ENCODE measurements around the gene MMRN2. TPM values are rescaled to one million over a fixed set of nuclear protein-coding genes. Genes with fewer than 3 reads are reported as not detected.

MMRN2 gene
- total and polyA plus RNA-seq, 9 donors: 11.3 to 44.6 (median 19.2) TPM

GRCh38 chr10:86946213-86947155 is 10.9 kb downstream of the MMRN2 start:
- no peak for TF ChIP-seq CTCF (IDR thresholded peaks at IDR 0.05)
- no peak for TF ChIP-seq POLR2A (IDR thresholded peaks at IDR 0.05)
- no peak for TF ChIP-seq EP300 (IDR thresholded peaks at IDR 0.05)
- Histone ChIP-seq H3K27ac (no peak overlapping the region), H3K36me3 (no peaks in the 10 kb centered on the region), H3K27me3 (no peaks in the 10 kb centered on the region), H3K9me3 (no peaks in the 10 kb centered on the region), H3K4me1 (ENCODE audit: insufficient read depth) (peaks cover 12% of the 10 kb centered on the region), H3K4me3 (no peak overlapping the region)
- DNase-seq: peak in 4 of 5 donors; percentile 48 to 66 (median 60)
- intact Hi-C loops (cut with DNase I): no loop called here
- WGBS, 3 donors: 76 to 84% (median 78%) methylated on average over 13 of the region's 13 CpGs

DNA sequence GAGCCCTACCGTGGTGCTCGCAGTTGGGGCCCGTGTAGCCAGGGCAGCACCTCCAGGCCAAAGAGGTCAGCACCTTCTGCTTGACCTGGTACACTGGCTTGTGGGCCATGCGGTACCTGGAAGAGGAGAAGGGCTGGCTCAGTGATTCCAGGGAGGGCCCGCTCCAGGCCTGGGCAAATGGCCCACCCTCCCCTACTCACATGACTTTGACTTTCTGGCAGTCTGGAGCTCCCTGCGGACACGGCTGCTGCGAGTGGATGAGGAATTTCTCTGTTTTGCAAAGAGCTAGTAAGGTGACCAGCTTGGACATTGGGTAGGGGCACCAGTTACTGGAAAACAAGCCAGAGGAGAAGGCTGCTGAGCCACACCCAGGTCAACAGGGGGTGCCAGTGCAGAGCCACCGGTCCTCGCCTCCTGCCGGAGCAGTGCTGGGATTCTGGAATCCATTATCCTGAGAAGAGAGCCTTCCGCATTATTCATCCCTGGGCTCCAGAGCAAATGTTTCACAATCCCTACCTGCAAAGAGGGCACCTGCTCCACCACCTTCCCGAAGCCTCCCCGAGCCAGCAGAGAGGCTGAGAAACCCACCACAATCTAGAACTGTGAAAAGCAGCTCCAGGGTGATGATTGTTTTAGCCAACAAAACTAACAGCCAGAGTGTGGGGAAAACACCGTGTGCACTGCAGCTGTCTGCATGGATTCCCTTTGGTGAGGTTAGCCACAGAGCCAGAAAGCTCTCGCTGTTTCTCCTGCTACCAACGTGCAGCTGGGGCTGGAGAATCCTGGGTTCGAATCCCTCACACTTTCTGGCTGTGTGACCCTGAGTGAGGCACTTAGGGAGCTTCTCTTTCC is 11.8 kb downstream of the MMRN2 start:
- Histone ChIP-seq H3K27ac (no peak overlapping the region), H3K4me1 (ENCODE audit: insufficient read depth) (peaks cover 12% of the 10 kb centered on the region), H3K27me3 (no peaks in the 10 kb centered on the region), H3K36me3 (no peaks in the 10 kb centered on the region), H3K4me3 (no peak overlapping the region), H3K9me3 (no peaks in the 10 kb centered on the region)
- WGBS, 3 donors: 37 to 44% (median 39%) methylated on average over 18 of the region's 18 CpGs
- intact Hi-C loops (cut with DNase I): no loop called here
- peak in 4 of 5 donors; percentile 43 to 65 (median 60) for DNase-seq
- TF ChIP-seq CTCF (IDR thresholded peaks at IDR 0.05) (no peak), EP300 (IDR thresholded peaks at IDR 0.05) (no peak), POLR2A (IDR thresholded peaks at IDR 0.05) (no peak)

DNA sequence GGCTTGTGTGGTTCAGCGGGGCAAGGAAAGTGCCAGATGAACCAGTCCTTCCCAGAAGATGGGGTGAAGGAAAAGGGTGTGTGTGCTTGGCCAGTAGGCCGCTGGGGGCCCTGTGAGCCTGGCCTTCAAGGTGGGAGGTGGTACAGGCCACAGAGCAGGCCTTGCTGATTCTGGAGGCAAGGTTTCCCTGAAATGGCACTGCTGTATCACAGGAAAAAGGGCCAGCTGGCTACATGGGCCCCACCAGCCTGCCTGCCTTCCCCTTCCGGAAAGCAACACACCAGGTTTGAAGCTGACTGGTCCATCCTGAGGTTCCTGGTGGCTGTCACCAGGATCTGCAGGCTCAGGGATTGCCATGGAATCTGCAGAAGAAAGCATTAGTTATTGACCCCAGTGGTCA is 12.5 kb downstream of the MMRN2 start:
- 93 to 98% (median 94%) methylated on average over 3 of the region's 3 CpGs for WGBS, 3 donors
- intact Hi-C loops (cut with DNase I): no loop called here
- Histone ChIP-seq H3K4me1 (ENCODE audit: insufficient read depth) (peaks cover 12% of the 10 kb centered on the region), H3K27ac (no peak overlapping the region), H3K4me3 (no peak overlapping the region), H3K9me3 (no peaks in the 10 kb centered on the region), H3K27me3 (no peaks in the 10 kb centered on the region), H3K36me3 (no peaks in the 10 kb centered on the region)
- DNase-seq: no peak
- TF ChIP-seq POLR2A (IDR thresholded peaks at IDR 0.05) (no peak), CTCF (IDR thresholded peaks at IDR 0.05) (no peak), EP300 (IDR thresholded peaks at IDR 0.05) (no peak)

DNA sequence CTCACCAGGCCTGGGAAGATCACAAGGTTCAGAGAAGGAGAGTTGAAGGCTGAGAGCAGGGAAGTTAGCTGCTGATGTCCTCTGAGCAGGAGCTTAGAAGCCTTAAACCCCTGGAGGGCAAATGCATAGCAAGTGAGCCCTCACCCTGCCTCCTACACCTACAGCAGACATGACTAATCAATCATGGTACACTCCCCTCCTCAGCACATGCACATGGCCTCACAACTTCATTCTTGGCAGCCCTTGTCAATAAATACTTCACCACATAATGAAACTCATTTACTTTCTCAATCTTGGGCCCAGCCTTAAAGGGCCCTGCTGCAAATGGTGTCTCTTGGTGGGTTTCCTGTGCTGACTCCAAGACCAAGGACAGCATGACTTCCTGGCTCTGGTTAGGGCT is 12.9 kb downstream of the MMRN2 start:
- Histone ChIP-seq H3K27me3 (no peaks in the 10 kb centered on the region), H3K9me3 (no peaks in the 10 kb centered on the region), H3K4me3 (no peak overlapping the region), H3K36me3 (no peaks in the 10 kb centered on the region), H3K4me1 (ENCODE audit: insufficient read depth) (peaks cover 12% of the 10 kb centered on the region), H3K27ac (no peak overlapping the region)
- no peak for DNase-seq
- intact Hi-C loops (cut with DNase I): no loop called here
- TF ChIP-seq CTCF (IDR thresholded peaks at IDR 0.05): no peak
- no peak for TF ChIP-seq POLR2A (IDR thresholded peaks at IDR 0.05)
- no peak for TF ChIP-seq EP300 (IDR thresholded peaks at IDR 0.05)
